Neural progenitor cell (in vitro differentiated cells): Measurements from ENCODE around the gene PGPEP1. TPM values are rescaled to one million over a fixed set of nuclear protein-coding genes. Genes with fewer than 3 reads are reported as not detected.

Experiments
- DNase-seq: peaks from one replicate; pipeline ENCODE4 v3.0.0-alpha.2; 2016; ENCODE audit warnings: low spot score
- H2AFZ ChIP-seq: fragments of 200-600 bp; sonication (generic); replicated peaks from 2 replicates; pipeline ENCODE4 v1.6.1; 2016; ENCODE audit warnings: antibody characterized with exemption
- H3F3A ChIP-seq: fragments of 200-600 bp; sonication (generic); 2 replicates; pipeline ENCODE4 v1.6.1; 2016; ENCODE audit warnings: antibody characterized with exemption, low read depth
- H3K27ac ChIP-seq: fragments of 200-600 bp; sonication (generic); 2 replicates; pipeline ENCODE4 v1.5.1; 2016; ENCODE audit warnings: mild to moderate bottlenecking
- H3K27me3 ChIP-seq: fragments of 200-600 bp; sonication (generic); 2 replicates; pipeline ENCODE4 v1.6.1; 2016; ENCODE audit warnings: mild to moderate bottlenecking, moderate library complexity
- H3K36me3 ChIP-seq: fragments of 200-600 bp; sonication (generic); 2 replicates; pipeline ENCODE4 v1.5.1; 2016
- H3K4me1 ChIP-seq: fragments of 200-600 bp; sonication (generic); 2 replicates; pipeline ENCODE4 v1.6.1; 2016; ENCODE audit warnings: mixed run types
- H3K4me2 ChIP-seq: fragments of 200-600 bp; sonication (generic); 2 replicates; pipeline ENCODE4 v1.6.1; 2016
- H3K4me3 ChIP-seq: fragments of 200-600 bp; sonication (generic); 2 replicates; pipeline ENCODE4 v1.5.1; 2016
- H3K79me2 ChIP-seq: fragments of 200-600 bp; sonication (generic); 2 replicates; pipeline ENCODE4 v1.6.1; 2016; ENCODE audit warnings: low read depth
- H3K9ac ChIP-seq: fragments of 200-600 bp; sonication (generic); 2 replicates; pipeline ENCODE4 v1.6.1; 2016
- H3K9me3 ChIP-seq: fragments of 200-600 bp; sonication (generic); 2 replicates; pipeline ENCODE4 v1.5.1; 2016; ENCODE audit warnings: low read depth
- H4K20me1 ChIP-seq: fragments of 200-600 bp; sonication (generic); 2 replicates; pipeline ENCODE4 v1.6.1; 2016; ENCODE audit warnings: low read depth
- H3K27ac Mint-ChIP-seq: 3 replicates; pipeline ENCODE4 v1.8.0; 2021; ENCODE audit warnings: mixed read lengths
- H3K27me3 Mint-ChIP-seq: 2 replicates; pipeline ENCODE4 v1.8.0; 2022; ENCODE audit warnings: low read depth, mild to moderate bottlenecking, inconsistent platforms, moderate library complexity, mixed read lengths; ENCODE audit not compliant: insufficient read depth
- H3K36me3 Mint-ChIP-seq: 3 replicates; pipeline ENCODE4 v1.8.0; 2021; ENCODE audit warnings: mixed read lengths
- H3K4me1 Mint-ChIP-seq: 3 replicates; pipeline ENCODE4 v1.8.0; 2021; ENCODE audit warnings: mixed read lengths
- H3K4me3 Mint-ChIP-seq: 3 replicates; pipeline ENCODE4 v1.8.0; 2021; ENCODE audit warnings: mild to moderate bottlenecking, moderate library complexity, mixed read lengths
- H3K9me3 Mint-ChIP-seq: 3 replicates; pipeline ENCODE4 v1.8.0; 2020; ENCODE audit warnings: mixed read lengths
- EZH2 ChIP-seq: fragments of 200-600 bp; sonication (generic); IDR thresholded peaks from 2 replicates; pipeline ENCODE4 v1.6.1; 2017; ENCODE audit warnings: antibody characterized with exemption, mild to moderate bottlenecking, moderate library complexity
- EZH2phosphoT487 ChIP-seq: fragments of 200-600 bp; sonication (generic); IDR thresholded peaks from 2 replicates; pipeline ENCODE4 v1.6.1; 2017; ENCODE audit warnings: antibody characterized with exemption
- total RNA-seq: library from RNA; depleted of rRNA; stranded (reverse); fragments of >200 nt; gene quantifications from 2 replicates; pipeline ENCODE4 v1.2.3, GENCODE V29; 2015; ENCODE audit warnings: low replicate concordance
- TF ChIP-seq, protein P1 (sequence below): fragments of 200-600 bp; sonication (generic); IDR thresholded peaks from 2 replicates; pipeline ENCODE4 v1.5.1; 2017; ENCODE audit warnings: antibody characterized with exemption, mild to moderate bottlenecking

PGPEP1 gene
- total RNA-seq, 1 donor from 2014 or later: 2.1 TPM

DNA sequence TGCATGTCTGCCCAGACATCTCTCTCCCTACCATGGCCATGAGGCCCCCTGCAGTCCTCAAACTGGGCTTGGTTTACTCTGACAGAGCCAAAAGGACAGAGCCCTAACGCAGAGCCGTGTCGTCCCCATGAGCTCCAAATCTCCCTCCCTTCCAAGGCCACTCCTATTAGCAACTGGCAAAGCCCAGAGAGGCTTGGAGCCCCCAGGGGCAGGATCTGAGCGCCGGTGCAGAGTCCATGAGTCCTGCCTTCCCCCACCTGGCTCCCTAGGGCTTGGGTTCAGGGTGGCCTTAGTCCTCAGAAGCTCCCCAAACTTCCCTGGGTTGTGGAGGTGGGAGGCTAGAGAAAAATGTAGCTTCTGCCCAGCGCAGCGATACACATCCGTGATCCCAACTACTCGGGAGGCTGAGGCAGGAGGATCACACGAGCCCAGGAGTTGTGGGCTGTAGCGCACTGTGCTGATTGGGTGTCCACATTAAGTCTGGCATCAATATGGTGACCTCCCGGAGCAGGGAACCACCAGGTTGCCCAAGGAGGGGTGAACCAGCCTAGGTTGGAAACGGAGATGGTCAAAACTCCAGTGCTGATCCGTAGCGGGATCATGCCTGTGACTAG lies 7.4 kb upstream of the PGPEP1 start:
- Mint-ChIP-seq H3K9me3 (no peaks in the 10 kb centered on the region), H3K4me1 (peaks cover 20% of the 10 kb centered on the region), H3K36me3 (no peaks in the 10 kb centered on the region), H3K27ac (no peak overlapping the region), H3K4me3 (no peak overlapping the region), H3K27me3 (peaks cover 4% of the 10 kb centered on the region)
- H3K9me3 ChIP-seq: no peaks in the 10 kb centered on the region
- no peak overlapping the region for H3K4me2 ChIP-seq
- H3K36me3 ChIP-seq: no peaks in the 10 kb centered on the region
- H3K4me1 ChIP-seq: peaks cover 4% of the 10 kb centered on the region
- no peaks in the 10 kb centered on the region for H4K20me1 ChIP-seq
- H3K27ac ChIP-seq: no peak overlapping the region
- no peak for DNase-seq
- H3K4me3 ChIP-seq: no peak overlapping the region
- H2AFZ ChIP-seq: peak overlapping the region; percentile 6
- no peak overlapping the region for H3K9ac ChIP-seq
- no peaks in the 10 kb centered on the region for H3K27me3 ChIP-seq
- H3F3A ChIP-seq: peaks cover 12% of the 10 kb centered on the region
- TF ChIP-seq EZH2phosphoT487 (no peak), EZH2 (no peak)
- TF ChIP-seq, protein P1, sequence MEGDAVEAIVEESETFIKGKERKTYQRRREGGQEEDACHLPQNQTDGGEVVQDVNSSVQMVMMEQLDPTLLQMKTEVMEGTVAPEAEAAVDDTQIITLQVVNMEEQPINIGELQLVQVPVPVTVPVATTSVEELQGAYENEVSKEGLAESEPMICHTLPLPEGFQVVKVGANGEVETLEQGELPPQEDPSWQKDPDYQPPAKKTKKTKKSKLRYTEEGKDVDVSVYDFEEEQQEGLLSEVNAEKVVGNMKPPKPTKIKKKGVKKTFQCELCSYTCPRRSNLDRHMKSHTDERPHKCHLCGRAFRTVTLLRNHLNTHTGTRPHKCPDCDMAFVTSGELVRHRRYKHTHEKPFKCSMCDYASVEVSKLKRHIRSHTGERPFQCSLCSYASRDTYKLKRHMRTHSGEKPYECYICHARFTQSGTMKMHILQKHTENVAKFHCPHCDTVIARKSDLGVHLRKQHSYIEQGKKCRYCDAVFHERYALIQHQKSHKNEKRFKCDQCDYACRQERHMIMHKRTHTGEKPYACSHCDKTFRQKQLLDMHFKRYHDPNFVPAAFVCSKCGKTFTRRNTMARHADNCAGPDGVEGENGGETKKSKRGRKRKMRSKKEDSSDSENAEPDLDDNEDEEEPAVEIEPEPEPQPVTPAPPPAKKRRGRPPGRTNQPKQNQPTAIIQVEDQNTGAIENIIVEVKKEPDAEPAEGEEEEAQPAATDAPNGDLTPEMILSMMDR: no peak
- no peaks in the 10 kb centered on the region for H3K79me2 ChIP-seq

DNA sequence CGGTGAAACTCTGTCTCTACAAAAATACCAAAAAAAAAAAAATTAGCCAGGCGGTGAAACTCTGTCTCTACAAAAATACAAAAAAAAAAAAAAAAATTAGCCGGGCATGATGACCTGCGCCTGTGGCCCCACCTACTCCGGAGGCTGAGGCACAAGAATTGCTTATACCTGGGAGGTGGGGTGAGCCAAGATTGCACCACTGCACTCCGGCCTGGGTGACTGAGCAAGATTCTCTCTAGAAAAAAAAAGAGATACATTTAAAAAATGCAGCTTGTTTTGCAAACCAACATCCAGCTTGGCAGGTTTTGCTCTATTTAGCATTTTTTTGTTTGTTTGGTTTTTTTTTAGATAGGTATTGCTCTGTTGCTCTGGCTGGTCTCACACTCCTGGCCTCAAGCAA lies 6.7 kb upstream of the PGPEP1 start:
- Mint-ChIP-seq H3K4me1 (peaks cover 15% of the 10 kb centered on the region), H3K4me3 (no peak overlapping the region), H3K36me3 (no peaks in the 10 kb centered on the region), H3K9me3 (no peaks in the 10 kb centered on the region), H3K27ac (no peak overlapping the region), H3K27me3 (peaks cover 6% of the 10 kb centered on the region)
- Histone ChIP-seq H4K20me1 (no peaks in the 10 kb centered on the region), H3K79me2 (no peaks in the 10 kb centered on the region), H3K4me3 (no peak overlapping the region), H3K9ac (no peak overlapping the region), H3F3A (peaks cover 11% of the 10 kb centered on the region), H2AFZ (no peak overlapping the region), H3K4me2 (no peak overlapping the region), H3K9me3 (no peaks in the 10 kb centered on the region), H3K4me1 (peaks cover 4% of the 10 kb centered on the region), H3K36me3 (no peaks in the 10 kb centered on the region), H3K27me3 (no peaks in the 10 kb centered on the region), H3K27ac (no peak overlapping the region)
- no peak for DNase-seq
- TF ChIP-seq, protein P1: no peak
- TF ChIP-seq EZH2: no peak
- no peak for TF ChIP-seq EZH2phosphoT487

DNA sequence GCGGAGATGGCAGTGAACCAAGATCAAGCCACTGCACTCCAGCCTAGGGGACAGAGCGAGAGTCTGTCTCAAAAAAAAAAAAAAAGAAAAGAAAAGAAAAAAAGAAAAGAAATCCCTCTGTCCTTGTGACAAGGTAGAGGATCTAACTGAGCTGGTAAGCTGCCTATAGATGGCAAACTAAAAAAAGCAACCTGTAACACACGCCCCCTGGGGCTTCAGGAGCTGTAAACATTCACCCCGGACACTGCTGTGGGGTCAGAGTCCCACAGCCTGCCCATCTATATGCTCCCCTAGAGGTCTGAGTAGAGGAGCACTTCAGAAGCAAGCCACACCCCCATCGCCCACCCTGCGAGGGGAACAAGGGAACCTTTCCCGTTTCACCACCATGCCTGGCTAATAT lies 4.3 kb upstream of the PGPEP1 start:
- no peak overlapping the region for H2AFZ ChIP-seq
- DNase-seq: no peak
- no peak overlapping the region for H3K9ac ChIP-seq
- Mint-ChIP-seq H3K36me3 (no peaks in the 10 kb centered on the region), H3K27me3 (peaks cover 11% of the 10 kb centered on the region), H3K4me3 (no peak overlapping the region), H3K9me3 (no peaks in the 10 kb centered on the region), H3K27ac (no peak overlapping the region), H3K4me1 (peaks cover 13% of the 10 kb centered on the region)
- TF ChIP-seq EZH2 (no peak), EZH2phosphoT487 (no peak)
- TF ChIP-seq, protein P1: no peak
- no peak overlapping the region for H3K27ac ChIP-seq
- no peaks in the 10 kb centered on the region for H3K9me3 ChIP-seq
- H3K36me3 ChIP-seq: no peaks in the 10 kb centered on the region
- H4K20me1 ChIP-seq: peaks cover under 1% of the 10 kb centered on the region
- peaks cover 17% of the 10 kb centered on the region for H3F3A ChIP-seq
- H3K79me2 ChIP-seq: no peaks in the 10 kb centered on the region
- no peak overlapping the region for H3K4me3 ChIP-seq
- H3K27me3 ChIP-seq: peaks cover 4% of the 10 kb centered on the region
- H3K4me2 ChIP-seq: no peak overlapping the region
- H3K4me1 ChIP-seq: peaks cover under 1% of the 10 kb centered on the region
